H1 (cell line): ENCODE measurements around the gene RRP7A. TPM values are rescaled to one million over a fixed set of nuclear protein-coding genes. Genes with fewer than 3 reads are reported as not detected.

Experiments used
- CHD2 ChIP-seq: IDR thresholded peaks from 2 replicates; pipeline ENCODE4 v1.6.1; 2012; ENCODE audit warnings: low read length, improper control_type of control experiment
- CTBP2 ChIP-seq: IDR thresholded peaks from 2 replicates; pipeline ENCODE4 v1.7.0; 2011; ENCODE audit warnings: borderline replicate concordance, mild to moderate bottlenecking, moderate library complexity, mixed read lengths, low read length; ENCODE audit not compliant: insufficient read depth, insufficient read length
- GABPA ChIP-seq: IDR thresholded peaks from 2 replicates; pipeline ENCODE4 v1.6.1; 2011; ENCODE audit warnings: mild to moderate bottlenecking, low read length, moderate library complexity, borderline replicate concordance; ENCODE audit not compliant: insufficient read depth
- RXRA ChIP-seq: IDR thresholded peaks from 2 replicates; pipeline ENCODE4 v1.6.1; 2011; ENCODE audit warnings: low read depth, mild to moderate bottlenecking, low read length, moderate library complexity; ENCODE audit not compliant: insufficient read depth
- SUZ12 ChIP-seq: fragments of 200-600 bp; sonication (generic); IDR thresholded peaks from 2 replicates; pipeline ENCODE4 v1.6.1; 2012; ENCODE audit warnings: mild to moderate bottlenecking, inconsistent platforms, low read length, moderate library complexity, mixed read lengths
- polyA plus RNA-seq, 7 experiments: library from polyadenylated mRNA; depleted of rRNA in 3 of 7; stranded (reverse) in 5 of 7; unstranded in 2 of 7; fragments of >200 nt in 5 of 7; fragments of 200-250 nt in 2 of 7; gene quantifications; 1 replicate in 5 of 7; 2 replicates in 1 of 7; 4 replicates in 1 of 7; pipeline versions ENCODE4 v1.2.1 to v1.2.3, GENCODE V29; 2011 to 2013; ENCODE audit warnings: missing spikeins in 2 of 7, mixed read lengths in 2 of 7
- total RNA-seq: library from RNA; stranded (reverse); fragmentation: NEBNext Ultra II Directional; extraction: Animal tissue kit (Norgen Biotek cat#: 25700); gene quantifications from 2 replicates; pipeline ENCODE4 v1.2.1, GENCODE V29; 2021
- TF ChIP-seq, protein P1 (sequence below): fragments of 300-600 bp; sonication (generic); IDR thresholded peaks from 2 replicates; pipeline ENCODE4 v1.7.1; 2012; ENCODE audit warnings: low read length, moderate library complexity, mild to moderate bottlenecking, inconsistent platforms; ENCODE audit not compliant: insufficient replicate concordance
- TF ChIP-seq, protein P2 (sequence below): IDR thresholded peaks from 2 replicates; pipeline ENCODE4 v1.6.1; 2012; ENCODE audit warnings: inconsistent platforms

Gene RRP7A
- total and polyA plus RNA-seq, 2 of the 8 experiments (the other 6 are each of a cell fraction or from before 2014, with no cell fraction given), result 18.4 to 49.0 TPM

DNA sequence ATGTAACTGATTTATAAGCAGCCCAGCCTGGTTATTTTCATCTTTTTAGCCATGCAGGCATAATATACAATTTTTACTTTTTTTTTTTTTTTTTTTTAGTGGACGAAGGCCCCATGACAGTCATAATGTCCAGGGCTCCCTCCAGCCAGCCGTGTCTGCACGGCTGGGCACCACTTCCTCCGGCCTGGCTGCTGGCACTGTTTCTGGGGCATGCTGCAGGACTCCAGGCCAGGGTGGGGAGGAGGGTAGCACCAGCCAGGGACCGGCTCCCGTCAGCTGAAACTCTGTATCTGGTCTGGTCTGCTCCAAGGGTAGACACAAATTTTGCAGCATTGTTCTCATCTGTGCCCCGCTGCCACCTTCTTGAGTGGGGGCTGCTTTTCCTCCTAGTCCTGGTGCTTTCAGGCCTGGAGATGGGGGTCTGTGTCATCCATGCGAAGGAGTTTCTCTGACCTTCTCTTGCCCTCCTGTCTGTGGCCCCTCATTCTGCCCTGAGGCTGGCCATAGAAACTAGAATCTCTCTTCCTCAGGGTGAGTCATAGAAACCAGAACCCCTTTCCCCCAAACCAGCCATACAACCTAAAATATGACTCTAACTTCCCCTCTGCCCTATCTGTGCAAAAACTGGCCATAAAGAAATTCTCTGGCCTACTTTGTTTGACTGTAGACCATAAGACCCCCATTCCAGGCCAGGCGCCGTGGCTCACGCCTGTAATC lies 9.2 kb upstream of the RRP7A start (continued):
- TF ChIP-seq CTBP2, result no peak
- TF ChIP-seq RXRA, result no peak
- no peak for TF ChIP-seq GABPA
- TF ChIP-seq, protein P1, sequence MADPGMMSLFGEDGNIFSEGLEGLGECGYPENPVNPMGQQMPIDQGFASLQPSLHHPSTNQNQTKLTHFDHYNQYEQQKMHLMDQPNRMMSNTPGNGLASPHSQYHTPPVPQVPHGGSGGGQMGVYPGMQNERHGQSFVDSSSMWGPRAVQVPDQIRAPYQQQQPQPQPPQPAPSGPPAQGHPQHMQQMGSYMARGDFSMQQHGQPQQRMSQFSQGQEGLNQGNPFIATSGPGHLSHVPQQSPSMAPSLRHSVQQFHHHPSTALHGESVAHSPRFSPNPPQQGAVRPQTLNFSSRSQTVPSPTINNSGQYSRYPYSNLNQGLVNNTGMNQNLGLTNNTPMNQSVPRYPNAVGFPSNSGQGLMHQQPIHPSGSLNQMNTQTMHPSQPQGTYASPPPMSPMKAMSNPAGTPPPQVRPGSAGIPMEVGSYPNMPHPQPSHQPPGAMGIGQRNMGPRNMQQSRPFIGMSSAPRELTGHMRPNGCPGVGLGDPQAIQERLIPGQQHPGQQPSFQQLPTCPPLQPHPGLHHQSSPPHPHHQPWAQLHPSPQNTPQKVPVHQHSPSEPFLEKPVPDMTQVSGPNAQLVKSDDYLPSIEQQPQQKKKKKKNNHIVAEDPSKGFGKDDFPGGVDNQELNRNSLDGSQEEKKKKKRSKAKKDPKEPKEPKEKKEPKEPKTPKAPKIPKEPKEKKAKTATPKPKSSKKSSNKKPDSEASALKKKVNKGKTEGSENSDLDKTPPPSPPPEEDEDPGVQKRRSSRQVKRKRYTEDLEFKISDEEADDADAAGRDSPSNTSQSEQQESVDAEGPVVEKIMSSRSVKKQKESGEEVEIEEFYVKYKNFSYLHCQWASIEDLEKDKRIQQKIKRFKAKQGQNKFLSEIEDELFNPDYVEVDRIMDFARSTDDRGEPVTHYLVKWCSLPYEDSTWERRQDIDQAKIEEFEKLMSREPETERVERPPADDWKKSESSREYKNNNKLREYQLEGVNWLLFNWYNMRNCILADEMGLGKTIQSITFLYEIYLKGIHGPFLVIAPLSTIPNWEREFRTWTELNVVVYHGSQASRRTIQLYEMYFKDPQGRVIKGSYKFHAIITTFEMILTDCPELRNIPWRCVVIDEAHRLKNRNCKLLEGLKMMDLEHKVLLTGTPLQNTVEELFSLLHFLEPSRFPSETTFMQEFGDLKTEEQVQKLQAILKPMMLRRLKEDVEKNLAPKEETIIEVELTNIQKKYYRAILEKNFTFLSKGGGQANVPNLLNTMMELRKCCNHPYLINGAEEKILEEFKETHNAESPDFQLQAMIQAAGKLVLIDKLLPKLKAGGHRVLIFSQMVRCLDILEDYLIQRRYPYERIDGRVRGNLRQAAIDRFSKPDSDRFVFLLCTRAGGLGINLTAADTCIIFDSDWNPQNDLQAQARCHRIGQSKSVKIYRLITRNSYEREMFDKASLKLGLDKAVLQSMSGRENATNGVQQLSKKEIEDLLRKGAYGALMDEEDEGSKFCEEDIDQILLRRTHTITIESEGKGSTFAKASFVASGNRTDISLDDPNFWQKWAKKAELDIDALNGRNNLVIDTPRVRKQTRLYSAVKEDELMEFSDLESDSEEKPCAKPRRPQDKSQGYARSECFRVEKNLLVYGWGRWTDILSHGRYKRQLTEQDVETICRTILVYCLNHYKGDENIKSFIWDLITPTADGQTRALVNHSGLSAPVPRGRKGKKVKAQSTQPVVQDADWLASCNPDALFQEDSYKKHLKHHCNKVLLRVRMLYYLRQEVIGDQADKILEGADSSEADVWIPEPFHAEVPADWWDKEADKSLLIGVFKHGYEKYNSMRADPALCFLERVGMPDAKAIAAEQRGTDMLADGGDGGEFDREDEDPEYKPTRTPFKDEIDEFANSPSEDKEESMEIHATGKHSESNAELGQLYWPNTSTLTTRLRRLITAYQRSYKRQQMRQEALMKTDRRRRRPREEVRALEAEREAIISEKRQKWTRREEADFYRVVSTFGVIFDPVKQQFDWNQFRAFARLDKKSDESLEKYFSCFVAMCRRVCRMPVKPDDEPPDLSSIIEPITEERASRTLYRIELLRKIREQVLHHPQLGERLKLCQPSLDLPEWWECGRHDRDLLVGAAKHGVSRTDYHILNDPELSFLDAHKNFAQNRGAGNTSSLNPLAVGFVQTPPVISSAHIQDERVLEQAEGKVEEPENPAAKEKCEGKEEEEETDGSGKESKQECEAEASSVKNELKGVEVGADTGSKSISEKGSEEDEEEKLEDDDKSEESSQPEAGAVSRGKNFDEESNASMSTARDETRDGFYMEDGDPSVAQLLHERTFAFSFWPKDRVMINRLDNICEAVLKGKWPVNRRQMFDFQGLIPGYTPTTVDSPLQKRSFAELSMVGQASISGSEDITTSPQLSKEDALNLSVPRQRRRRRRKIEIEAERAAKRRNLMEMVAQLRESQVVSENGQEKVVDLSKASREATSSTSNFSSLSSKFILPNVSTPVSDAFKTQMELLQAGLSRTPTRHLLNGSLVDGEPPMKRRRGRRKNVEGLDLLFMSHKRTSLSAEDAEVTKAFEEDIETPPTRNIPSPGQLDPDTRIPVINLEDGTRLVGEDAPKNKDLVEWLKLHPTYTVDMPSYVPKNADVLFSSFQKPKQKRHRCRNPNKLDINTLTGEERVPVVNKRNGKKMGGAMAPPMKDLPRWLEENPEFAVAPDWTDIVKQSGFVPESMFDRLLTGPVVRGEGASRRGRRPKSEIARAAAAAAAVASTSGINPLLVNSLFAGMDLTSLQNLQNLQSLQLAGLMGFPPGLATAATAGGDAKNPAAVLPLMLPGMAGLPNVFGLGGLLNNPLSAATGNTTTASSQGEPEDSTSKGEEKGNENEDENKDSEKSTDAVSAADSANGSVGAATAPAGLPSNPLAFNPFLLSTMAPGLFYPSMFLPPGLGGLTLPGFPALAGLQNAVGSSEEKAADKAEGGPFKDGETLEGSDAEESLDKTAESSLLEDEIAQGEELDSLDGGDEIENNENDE, result no peak
- no peak for TF ChIP-seq CHD2
- no peak for TF ChIP-seq SUZ12
- TF ChIP-seq, protein P2, sequence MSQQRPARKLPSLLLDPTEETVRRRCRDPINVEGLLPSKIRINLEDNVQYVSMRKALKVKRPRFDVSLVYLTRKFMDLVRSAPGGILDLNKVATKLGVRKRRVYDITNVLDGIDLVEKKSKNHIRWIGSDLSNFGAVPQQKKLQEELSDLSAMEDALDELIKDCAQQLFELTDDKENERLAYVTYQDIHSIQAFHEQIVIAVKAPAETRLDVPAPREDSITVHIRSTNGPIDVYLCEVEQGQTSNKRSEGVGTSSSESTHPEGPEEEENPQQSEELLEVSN, result no peak
